HG03565 (cell line): ENCODE results near the gene CCDC33.

Experiments
- ATAC-seq: cut with Tn5 transposase; IDR thresholded peaks from one replicate; pipeline ENCODE4 v1.9.1; 2021; ENCODE audit warnings: mild to moderate bottlenecking, moderate library complexity; ENCODE audit not compliant: unreplicated experiment

CCDC33 gene

DNA sequence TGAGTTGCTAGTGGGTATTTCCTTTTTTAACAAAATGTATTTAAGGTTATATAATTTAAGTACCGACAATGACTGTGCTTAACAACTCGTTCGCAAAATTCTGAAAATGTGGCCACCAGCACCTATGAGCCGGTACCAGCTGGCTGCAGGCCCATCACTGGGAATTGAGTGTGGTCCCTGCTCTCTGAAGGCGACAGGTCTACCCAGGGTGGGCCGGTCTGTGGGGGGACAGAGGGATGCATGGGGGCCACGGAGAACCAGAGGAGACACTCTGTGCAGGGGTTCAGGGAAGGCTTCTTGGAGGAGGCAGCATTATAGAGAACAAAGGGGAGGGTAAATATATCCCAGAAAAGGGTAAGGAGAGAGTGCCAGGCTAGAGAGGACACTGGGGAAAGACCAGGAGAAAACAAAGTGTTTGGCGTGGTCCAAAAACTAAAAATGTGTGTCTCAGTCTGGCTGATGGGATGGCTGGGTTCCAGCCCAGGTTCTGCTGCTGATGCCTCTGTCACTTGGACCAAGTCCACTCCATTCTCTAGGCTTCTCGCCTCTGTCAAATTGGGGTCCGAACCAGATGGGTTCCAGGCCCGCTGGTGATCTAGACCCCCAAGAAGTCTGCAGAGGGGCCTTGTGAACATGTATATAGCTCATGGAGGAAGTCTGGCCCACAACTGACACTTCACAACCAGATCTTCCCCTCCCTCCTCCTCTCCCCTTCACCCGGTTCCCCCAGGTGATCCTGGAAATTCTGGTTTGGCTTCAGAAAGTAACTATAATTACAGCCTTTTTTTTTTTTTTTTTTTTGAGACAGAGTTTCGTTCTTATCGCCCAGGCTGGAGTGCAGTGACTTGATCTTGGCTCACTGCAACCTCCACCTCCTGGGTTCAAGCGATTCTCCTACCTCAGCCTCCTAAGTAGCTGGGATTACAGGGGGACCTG lies 142.0 kb downstream of the CCDC33 start:
- ATAC-seq = no peak

DNA sequence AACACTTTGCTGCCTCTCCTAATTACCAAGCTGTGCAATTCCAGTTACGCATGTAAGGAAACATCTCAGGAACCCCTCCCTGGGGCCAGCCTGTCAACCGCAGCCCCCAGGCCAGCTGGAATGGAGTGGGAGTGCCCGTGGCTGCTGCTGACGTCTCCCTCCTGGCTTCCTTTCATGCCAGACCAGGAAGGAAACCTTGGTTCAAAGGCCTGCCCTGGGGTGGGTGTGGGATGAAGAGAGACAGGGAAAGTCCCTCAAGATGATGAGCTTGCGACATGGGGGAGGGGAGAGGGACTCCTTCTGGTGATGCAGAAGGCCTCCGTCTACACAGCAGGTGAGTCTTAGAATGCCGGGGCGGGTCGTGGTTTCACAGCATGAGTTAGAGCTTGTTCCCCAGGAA lies 142.7 kb downstream of the CCDC33 start:
- ATAC-seq = no peak

DNA sequence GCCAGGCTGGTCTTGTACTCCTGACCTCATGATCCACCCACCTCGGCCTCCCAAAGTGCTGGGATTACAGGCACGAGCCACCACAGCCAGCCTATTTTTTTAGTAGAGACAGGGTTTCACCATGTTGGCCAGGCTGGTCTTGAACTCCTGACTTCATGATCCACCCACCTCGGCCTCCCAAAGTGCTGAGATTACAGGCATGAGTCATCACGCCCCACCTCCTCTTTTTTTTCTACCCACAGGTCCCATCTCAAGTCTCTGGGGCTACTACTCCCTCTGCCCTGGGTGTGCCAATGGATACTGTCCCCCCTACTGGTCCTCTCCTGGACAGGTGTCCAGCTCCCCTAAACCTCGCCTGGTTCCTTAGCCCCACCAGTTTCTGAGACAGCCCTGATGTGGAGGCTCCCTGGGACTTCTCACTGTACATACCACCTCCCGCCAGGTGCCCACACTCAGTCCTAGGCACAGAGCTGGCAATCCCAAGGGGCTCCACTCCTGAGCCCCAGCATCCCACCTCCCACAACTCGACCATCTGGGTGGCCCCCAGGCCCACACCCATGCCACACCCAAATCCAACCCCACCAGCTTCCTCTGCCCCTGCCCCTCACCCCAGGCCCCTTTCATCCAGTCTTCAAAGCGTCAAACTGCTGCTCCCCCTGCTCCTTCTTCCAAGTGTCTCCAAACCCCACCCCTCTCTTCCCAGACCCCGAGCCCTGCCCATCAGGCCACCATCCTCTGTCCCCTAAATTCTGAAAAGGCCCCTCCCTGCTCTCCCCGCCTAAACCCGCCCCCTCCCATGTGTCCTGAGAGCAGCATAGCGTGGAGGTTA lies 144.4 kb downstream of the CCDC33 start:
- no peak for ATAC-seq

DNA sequence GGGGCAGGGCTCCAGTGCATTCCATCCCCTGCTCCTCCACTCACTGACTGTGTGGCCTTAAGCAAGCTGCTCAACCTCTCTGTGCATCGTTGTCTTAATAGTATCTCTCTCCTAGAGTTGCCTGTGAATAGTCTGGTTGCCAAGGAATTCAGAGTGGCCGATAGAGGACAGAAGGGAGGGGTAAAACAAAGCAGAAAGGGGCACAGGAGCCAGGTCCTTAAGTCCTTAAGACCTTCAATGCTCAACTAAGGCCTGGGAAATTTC lies 145.0 kb downstream of the CCDC33 start:
- ATAC-seq = no peak

DNA sequence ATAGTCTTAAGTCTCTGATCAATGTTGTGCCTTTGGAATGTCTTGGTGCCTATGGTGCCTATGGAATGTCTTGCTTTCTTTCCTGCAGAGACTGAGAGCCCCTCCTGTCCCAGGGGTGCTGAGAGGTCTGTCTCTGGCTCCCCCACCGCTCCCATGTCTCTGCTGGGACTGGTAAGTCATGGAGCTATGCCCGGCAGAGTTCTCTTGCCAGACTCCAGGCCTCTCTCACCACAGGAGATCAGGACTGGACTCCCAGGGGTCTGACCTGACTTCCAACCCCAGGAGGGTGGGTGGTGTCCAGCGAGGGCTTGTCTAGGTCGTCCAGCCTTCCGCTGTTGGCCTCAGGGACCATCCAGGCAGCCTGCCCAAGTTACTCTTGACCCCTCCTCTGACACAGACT lies 145.4 kb downstream of the CCDC33 start:
- no peak for ATAC-seq

GRCh38 chr15:74382004-74382816 lies 146.1 kb downstream of the CCDC33 start:
- no peak for ATAC-seq

GRCh38 chr15:74383286-74383685 lies 147.2 kb downstream of the CCDC33 start:
- no peak for ATAC-seq

DNA sequence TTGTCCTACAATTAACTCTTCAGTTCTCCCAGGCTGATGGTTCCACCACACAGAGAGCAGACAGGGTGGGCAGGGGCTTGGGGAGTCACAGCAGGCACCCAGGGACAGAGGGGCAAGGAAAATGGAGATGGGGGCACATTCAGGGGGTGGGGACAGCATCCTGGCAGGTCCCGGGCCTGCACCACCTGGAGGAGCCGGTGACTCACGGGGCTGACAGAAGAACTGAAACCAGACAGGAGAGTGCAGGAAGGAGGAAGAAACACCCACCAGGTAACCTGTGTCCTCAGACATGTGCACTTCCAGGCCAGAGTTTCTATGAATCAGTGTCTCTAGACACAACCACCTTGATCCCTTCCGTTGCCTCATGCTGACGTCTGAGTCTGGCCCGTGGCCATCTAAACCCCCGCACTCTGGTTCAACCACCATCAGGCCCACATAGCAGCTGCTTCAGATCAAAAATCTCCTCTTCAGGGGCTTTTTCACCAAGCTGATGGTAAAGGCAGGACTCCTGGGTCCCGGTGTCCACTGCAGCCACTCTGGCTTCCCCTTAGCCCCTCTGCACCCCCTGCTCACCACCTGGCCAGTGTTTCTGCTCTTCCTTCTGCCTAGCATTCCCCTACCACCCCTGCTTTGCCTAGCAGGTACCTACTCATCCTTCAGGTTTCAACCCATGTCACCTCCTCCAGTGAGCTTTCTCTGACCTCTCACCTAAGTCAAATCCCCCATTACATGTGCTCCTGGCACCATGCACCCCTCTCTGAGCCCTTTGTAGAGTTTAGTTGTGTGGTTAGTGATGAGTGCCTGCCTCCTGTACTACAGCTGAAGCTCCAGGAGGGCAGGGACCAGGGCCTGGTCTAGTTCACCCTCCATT lies 147.8 kb downstream of the CCDC33 start:
- peak; percentile 42 for ATAC-seq

- ATAC-seq = no peak
Measured at GRCh38 chr15:74384566-74384880, 148.4 kb downstream of the CCDC33 start.

DNA sequence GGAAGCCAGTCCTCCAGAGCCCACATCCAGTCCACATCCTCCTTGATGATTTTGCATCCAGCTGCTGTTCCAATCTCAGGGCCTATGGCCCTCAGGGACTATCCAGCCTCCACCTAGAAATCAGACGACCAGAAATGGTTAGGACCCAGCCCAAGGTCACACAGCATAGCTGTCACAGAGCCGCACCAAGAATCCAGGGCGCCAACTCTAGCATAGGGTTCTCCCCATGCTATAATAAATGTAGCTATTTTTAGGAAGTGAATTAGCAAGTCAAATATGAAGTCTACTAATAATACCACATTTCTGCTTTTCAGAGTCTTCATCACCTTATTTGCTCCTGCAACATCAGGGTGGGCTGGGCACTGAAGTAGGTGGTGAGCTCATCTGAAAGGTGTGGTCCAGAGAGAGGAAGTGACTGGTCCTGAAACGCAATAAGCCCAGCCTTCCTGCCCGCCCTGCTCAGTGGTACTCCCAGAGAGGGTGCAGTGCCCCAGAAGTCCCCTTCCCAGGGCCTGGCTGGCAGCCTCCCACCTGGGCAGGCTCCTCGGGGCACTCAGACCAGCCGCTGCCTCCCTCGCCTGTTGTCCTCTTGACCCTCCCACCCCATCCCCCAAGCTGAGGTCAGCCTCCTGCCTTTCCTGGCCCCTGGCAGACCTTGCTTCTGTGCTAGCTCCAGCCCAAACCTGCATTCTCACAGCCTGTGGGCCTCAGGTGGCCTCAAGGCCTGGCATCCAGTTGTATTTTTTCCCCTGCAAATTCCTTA lies 148.9 kb downstream of the CCDC33 start:
- peak; percentile 53 for ATAC-seq

DNA sequence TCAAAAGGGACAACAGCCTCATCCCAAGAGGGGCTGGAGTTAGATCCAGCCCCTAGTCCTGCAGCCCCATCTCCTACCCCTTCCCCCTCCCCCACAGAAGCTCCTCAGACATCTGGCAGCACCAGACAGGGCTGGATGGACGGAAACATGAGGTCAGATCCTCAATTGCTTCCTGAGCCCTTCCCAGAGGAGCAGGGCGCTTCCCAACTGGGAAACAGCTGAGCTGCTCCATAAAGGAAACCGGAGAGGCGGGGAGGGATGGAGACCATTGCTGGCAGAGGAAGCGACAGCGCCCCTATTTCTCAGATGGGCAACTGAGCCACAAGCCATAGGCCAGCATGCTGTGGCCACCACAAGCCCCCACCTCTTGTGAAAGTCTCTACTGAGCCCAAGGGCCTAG lies 149.6 kb downstream of the CCDC33 start:
- no peak for ATAC-seq
